Measurements from ENCODE around the gene ZFY. TPM values are rescaled to one million over a fixed set of nuclear protein-coding genes. Genes with fewer than 3 reads are reported as not detected.

ZFY gene
- 1 to 10 TPM in 1 of 2 donors, not detected in 1; 4.0 TPM for polyA plus RNA-seq

DNA sequence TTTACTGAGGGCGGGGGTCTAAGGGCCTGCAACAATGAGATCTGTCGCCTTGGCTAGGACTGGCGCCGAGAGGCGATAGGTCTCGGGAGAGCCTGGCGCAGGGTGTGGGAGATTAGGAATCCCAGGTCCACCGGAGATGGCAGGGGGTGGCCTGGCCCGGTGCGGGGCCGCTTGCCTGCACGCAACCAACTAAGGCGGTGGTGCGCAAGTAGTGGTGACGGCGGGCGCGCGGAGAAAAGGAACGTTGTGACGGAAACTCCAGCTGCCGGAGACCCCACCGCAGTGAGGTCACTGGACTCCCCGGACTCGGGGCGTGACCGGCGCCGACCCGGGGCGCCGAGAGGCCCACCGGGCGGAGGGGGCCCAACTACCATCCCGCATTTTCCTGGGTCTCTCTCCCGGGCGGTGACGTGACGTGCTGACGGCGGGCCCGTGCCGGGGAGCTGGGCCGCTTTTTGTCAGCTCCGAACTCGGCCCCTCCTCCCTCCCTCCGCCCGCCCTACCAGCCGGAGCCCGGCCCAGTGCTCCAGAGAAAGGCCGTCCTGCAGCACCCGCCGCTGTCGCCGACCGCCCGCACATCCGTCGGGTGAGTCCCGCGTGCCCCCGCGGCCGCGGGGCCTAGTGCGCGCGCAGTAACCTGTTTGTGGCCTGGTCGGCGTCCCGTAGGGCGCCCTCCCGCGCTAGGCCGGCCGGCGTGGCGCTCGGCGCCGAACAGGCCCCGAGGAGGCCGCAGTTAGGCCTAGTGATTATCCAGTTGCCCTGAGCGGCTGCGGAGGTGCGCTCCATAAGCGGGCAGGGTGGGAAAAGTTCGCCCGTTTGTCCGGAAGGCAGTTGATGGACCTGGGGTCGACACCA lies at the start of gene ZFY:
Gene ZFY (plus strand): TSS at position 521 of the 855 bp plus-strand sequence. CDS start 18,556 bp downstream, outside the sequence.
- WGBS, 2 donors = 0% methylated on average over 2 to 91 of the region's 91 CpGs
- peak within 1 kb of the TSS in 1 of 2 donors; percentile 71 for H3K4me3 ChIP-seq (ENCODE audit: low read depth in 1 of 2, low read length in 2 of 2)
- no peaks in the 10 kb centered on the region for H3K36me3 ChIP-seq (ENCODE audit: control insufficient read depth in 2 of 2, insufficient read depth in 2 of 2, low read length in 1 of 2)
- H3K9me3 ChIP-seq (ENCODE audit: control insufficient read depth in 2 of 2, insufficient read depth in 1 of 2, low read depth in 1 of 2, low read length in 1 of 2) = no peaks in the 10 kb centered on the region
- peak within 1 kb of the TSS in 1 of 2 donors; percentile 98 for H3K27ac ChIP-seq (ENCODE audit: low read depth in 2 of 2, low read length in 1 of 2)
- peaks cover 0 to 3% of the 10 kb centered on the region in 2 donors for H3K4me1 ChIP-seq (ENCODE audit: control insufficient read depth in 2 of 2, insufficient read depth in 2 of 2, low read length in 1 of 2)
- no peaks in the 10 kb centered on the region for H3K27me3 ChIP-seq (ENCODE audit: control insufficient read depth in 1 of 2, insufficient read depth in 2 of 2, low read length in 2 of 2)

DNA sequence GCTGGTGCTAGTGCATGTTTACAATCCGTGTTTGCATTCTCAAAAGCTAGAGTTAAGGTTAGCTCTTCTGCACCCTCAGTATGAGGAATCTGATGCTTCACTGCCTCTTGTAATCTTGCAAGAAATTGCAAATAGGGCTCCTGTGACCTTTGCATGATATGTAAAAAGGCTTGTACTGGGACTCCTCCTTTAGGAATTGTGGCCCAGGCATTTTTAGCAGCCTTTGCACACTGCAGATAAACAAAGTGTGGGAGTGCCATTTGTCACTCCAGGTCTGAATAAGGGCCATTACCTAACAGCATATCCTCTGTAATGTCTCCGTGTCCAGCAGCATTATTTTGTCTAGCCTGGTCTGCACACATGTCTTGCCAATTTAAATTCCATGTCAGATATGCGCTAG lies 49.3 kb upstream of the ZFY start:
- Histone ChIP-seq H3K4me3 (ENCODE audit: low read depth in 1 of 2, low read length in 2 of 2) (no peak overlapping the region), H3K27me3 (ENCODE audit: control insufficient read depth in 1 of 2, insufficient read depth in 2 of 2, low read length in 2 of 2) (no peaks in the 10 kb centered on the region), H3K27ac (ENCODE audit: low read depth in 2 of 2, low read length in 1 of 2) (no peak overlapping the region), H3K4me1 (ENCODE audit: control insufficient read depth in 2 of 2, insufficient read depth in 2 of 2, low read length in 1 of 2) (no peaks in the 10 kb centered on the region), H3K36me3 (ENCODE audit: control insufficient read depth in 2 of 2, insufficient read depth in 2 of 2, low read length in 1 of 2) (no peaks in the 10 kb centered on the region), H3K9me3 (ENCODE audit: control insufficient read depth in 2 of 2, insufficient read depth in 1 of 2, low read depth in 1 of 2, low read length in 1 of 2) (no peaks in the 10 kb centered on the region)
- 47 to 50% methylated on average over 3 of the region's 3 CpGs for WGBS, 2 donors

- no peaks in the 10 kb centered on the region for H3K27me3 ChIP-seq (ENCODE audit: control insufficient read depth in 1 of 2, insufficient read depth in 2 of 2, low read length in 2 of 2)
- 49% methylated on average over 5 of the region's 5 CpGs; no CpG with 5 or more reads in 1 of the 2 donors for WGBS, 2 donors
- H3K4me3 ChIP-seq (ENCODE audit: low read depth in 1 of 2, low read length in 2 of 2) = no peak overlapping the region
- H3K27ac ChIP-seq (ENCODE audit: low read depth in 2 of 2, low read length in 1 of 2) = no peak overlapping the region
- no peaks in the 10 kb centered on the region for H3K4me1 ChIP-seq (ENCODE audit: control insufficient read depth in 2 of 2, insufficient read depth in 2 of 2, low read length in 1 of 2)
- no peaks in the 10 kb centered on the region for H3K36me3 ChIP-seq (ENCODE audit: control insufficient read depth in 2 of 2, insufficient read depth in 2 of 2, low read length in 1 of 2)
- no peaks in the 10 kb centered on the region for H3K9me3 ChIP-seq (ENCODE audit: control insufficient read depth in 2 of 2, insufficient read depth in 1 of 2, low read depth in 1 of 2, low read length in 1 of 2)
Measured at GRCh38 chrY:2887386-2887785, 47.8 kb upstream of the ZFY start.

- H3K36me3 ChIP-seq (ENCODE audit: control insufficient read depth in 2 of 2, insufficient read depth in 2 of 2, low read length in 1 of 2) = no peaks in the 10 kb centered on the region
- H3K4me3 ChIP-seq (ENCODE audit: low read depth in 1 of 2, low read length in 2 of 2) = no peak overlapping the region
- H3K9me3 ChIP-seq (ENCODE audit: control insufficient read depth in 2 of 2, insufficient read depth in 1 of 2, low read depth in 1 of 2, low read length in 1 of 2) = no peaks in the 10 kb centered on the region
- 57% methylated on average over 3 of the region's 3 CpGs; no CpG with 5 or more reads in 1 of the 2 donors for WGBS, 2 donors
- H3K27ac ChIP-seq (ENCODE audit: low read depth in 2 of 2, low read length in 1 of 2) = no peak overlapping the region
- H3K4me1 ChIP-seq (ENCODE audit: control insufficient read depth in 2 of 2, insufficient read depth in 2 of 2, low read length in 1 of 2) = no peaks in the 10 kb centered on the region
- H3K27me3 ChIP-seq (ENCODE audit: control insufficient read depth in 1 of 2, insufficient read depth in 2 of 2, low read length in 2 of 2) = no peaks in the 10 kb centered on the region
Measured at GRCh38 chrY:2887955-2888354, 47.2 kb upstream of the ZFY start.

DNA sequence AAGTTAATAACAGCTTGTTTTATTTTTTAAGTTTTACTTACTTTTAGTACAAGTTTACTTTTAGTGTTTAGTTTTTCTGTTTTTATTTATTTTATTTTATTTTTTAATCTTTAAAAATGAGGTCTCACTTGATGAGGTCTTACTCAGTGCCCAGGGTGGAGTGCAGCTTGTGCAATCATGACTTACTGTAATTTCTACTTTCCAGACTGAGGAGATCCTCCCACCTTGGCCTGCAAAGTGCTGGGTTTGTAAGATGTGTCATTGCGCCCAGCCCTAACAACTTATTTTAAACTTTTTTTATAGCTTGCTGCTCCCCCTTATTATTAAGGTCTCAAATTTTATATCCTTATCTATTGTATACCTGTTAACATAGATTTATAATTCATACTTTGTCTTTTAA lies 41.7 kb upstream of the ZFY start:
- Histone ChIP-seq H3K36me3 (ENCODE audit: control insufficient read depth in 2 of 2, insufficient read depth in 2 of 2, low read length in 1 of 2) (no peaks in the 10 kb centered on the region), H3K9me3 (ENCODE audit: control insufficient read depth in 2 of 2, insufficient read depth in 1 of 2, low read depth in 1 of 2, low read length in 1 of 2) (no peaks in the 10 kb centered on the region), H3K27me3 (ENCODE audit: control insufficient read depth in 1 of 2, insufficient read depth in 2 of 2, low read length in 2 of 2) (no peaks in the 10 kb centered on the region), H3K27ac (ENCODE audit: low read depth in 2 of 2, low read length in 1 of 2) (no peak overlapping the region), H3K4me3 (ENCODE audit: low read depth in 1 of 2, low read length in 2 of 2) (no peak overlapping the region), H3K4me1 (ENCODE audit: control insufficient read depth in 2 of 2, insufficient read depth in 2 of 2, low read length in 1 of 2) (no peaks in the 10 kb centered on the region)
- WGBS, 2 donors = 96 to 100% methylated on average over 1 of the region's 1 CpG

- no peak overlapping the region for H3K4me3 ChIP-seq (ENCODE audit: low read depth in 1 of 2, low read length in 2 of 2)
- no peaks in the 10 kb centered on the region for H3K9me3 ChIP-seq (ENCODE audit: control insufficient read depth in 2 of 2, insufficient read depth in 1 of 2, low read depth in 1 of 2, low read length in 1 of 2)
- H3K27ac ChIP-seq (ENCODE audit: low read depth in 2 of 2, low read length in 1 of 2) = no peak overlapping the region
- no peaks in the 10 kb centered on the region for H3K4me1 ChIP-seq (ENCODE audit: control insufficient read depth in 2 of 2, insufficient read depth in 2 of 2, low read length in 1 of 2)
- no peaks in the 10 kb centered on the region for H3K27me3 ChIP-seq (ENCODE audit: control insufficient read depth in 1 of 2, insufficient read depth in 2 of 2, low read length in 2 of 2)
- no peaks in the 10 kb centered on the region for H3K36me3 ChIP-seq (ENCODE audit: control insufficient read depth in 2 of 2, insufficient read depth in 2 of 2, low read length in 1 of 2)
- WGBS, 2 donors = 90 to 91% methylated on average over 2 of the region's 2 CpGs
Measured at GRCh38 chrY:2896050-2896449, 39.1 kb upstream of the ZFY start.

DNA sequence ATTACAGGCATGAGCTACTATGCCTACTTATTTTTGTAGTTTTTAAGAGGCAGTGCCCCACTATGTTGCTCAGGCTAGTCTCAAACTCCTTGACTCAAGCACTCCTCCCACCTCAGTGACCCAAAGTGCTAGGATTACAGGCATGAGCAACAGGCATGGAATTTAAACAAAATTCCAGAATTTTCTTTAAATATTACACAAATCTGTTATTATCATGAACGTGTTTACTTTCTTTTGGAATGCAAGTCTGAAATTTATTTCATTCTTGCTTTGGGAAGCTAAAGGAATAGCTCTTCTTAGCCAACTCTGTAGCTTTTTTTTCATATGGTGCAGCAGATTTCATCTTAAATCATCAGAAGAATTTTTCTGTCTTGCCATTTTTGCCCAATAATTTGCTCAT lies 27.8 kb upstream of the ZFY start:
- Histone ChIP-seq H3K27me3 (ENCODE audit: control insufficient read depth in 1 of 2, insufficient read depth in 2 of 2, low read length in 2 of 2) (no peaks in the 10 kb centered on the region), H3K4me3 (ENCODE audit: low read depth in 1 of 2, low read length in 2 of 2) (no peak overlapping the region), H3K4me1 (ENCODE audit: control insufficient read depth in 2 of 2, insufficient read depth in 2 of 2, low read length in 1 of 2) (no peaks in the 10 kb centered on the region), H3K36me3 (ENCODE audit: control insufficient read depth in 2 of 2, insufficient read depth in 2 of 2, low read length in 1 of 2) (no peaks in the 10 kb centered on the region), H3K9me3 (ENCODE audit: control insufficient read depth in 2 of 2, insufficient read depth in 1 of 2, low read depth in 1 of 2, low read length in 1 of 2) (no peaks in the 10 kb centered on the region), H3K27ac (ENCODE audit: low read depth in 2 of 2, low read length in 1 of 2) (no peak overlapping the region)
- WGBS, 2 donors = 50% methylated on average over 1 of the region's 1 CpG

- Histone ChIP-seq H3K4me3 (ENCODE audit: low read depth in 1 of 2, low read length in 2 of 2) (no peak overlapping the region), H3K27me3 (ENCODE audit: control insufficient read depth in 1 of 2, insufficient read depth in 2 of 2, low read length in 2 of 2) (no peaks in the 10 kb centered on the region), H3K27ac (ENCODE audit: low read depth in 2 of 2, low read length in 1 of 2) (no peak overlapping the region), H3K36me3 (ENCODE audit: control insufficient read depth in 2 of 2, insufficient read depth in 2 of 2, low read length in 1 of 2) (no peaks in the 10 kb centered on the region), H3K9me3 (ENCODE audit: control insufficient read depth in 2 of 2, insufficient read depth in 1 of 2, low read depth in 1 of 2, low read length in 1 of 2) (no peaks in the 10 kb centered on the region), H3K4me1 (ENCODE audit: control insufficient read depth in 2 of 2, insufficient read depth in 2 of 2, low read length in 1 of 2) (no peaks in the 10 kb centered on the region)
Measured at GRCh38 chrY:2913066-2913815, 21.9 kb upstream of the ZFY start.

DNA sequence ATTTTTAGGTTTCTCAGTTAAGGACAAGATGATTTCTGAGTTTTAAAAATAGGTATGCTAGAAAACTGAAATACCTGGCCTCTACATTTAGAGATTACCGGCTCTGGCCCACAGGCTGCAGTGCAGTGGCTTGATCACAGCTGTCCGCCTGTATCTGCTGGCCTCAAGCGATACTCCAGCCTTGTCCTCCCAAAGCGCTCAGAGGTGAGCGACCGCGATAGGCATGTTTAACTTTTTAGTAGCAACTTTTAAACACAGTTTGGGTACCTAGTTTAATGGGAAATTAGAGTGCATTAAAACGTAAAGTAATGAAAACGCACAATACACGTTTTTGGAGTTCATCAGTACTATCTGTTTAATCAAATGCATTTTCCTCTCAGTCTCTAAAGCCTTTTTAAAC lies 1.1 kb upstream of the ZFY start:
- Histone ChIP-seq H3K27me3 (ENCODE audit: control insufficient read depth in 1 of 2, insufficient read depth in 2 of 2, low read length in 2 of 2) (no peaks in the 10 kb centered on the region), H3K4me1 (ENCODE audit: control insufficient read depth in 2 of 2, insufficient read depth in 2 of 2, low read length in 1 of 2) (peaks cover 0 to 3% of the 10 kb centered on the region in 2 donors), H3K36me3 (ENCODE audit: control insufficient read depth in 2 of 2, insufficient read depth in 2 of 2, low read length in 1 of 2) (no peaks in the 10 kb centered on the region), H3K27ac (ENCODE audit: low read depth in 2 of 2, low read length in 1 of 2) (peak overlapping the region in 1 of 2 donors; percentile 59), H3K4me3 (ENCODE audit: low read depth in 1 of 2, low read length in 2 of 2) (no peak overlapping the region), H3K9me3 (ENCODE audit: control insufficient read depth in 2 of 2, insufficient read depth in 1 of 2, low read depth in 1 of 2, low read length in 1 of 2) (no peaks in the 10 kb centered on the region)
- 0 to 24% methylated on average over 4 to 10 of the region's 10 CpGs for WGBS, 2 donors

Measured in esophagus (tissue), 2 donors.